ENCODE data around the gene IKZF2.

IKZF2 gene

DNA sequence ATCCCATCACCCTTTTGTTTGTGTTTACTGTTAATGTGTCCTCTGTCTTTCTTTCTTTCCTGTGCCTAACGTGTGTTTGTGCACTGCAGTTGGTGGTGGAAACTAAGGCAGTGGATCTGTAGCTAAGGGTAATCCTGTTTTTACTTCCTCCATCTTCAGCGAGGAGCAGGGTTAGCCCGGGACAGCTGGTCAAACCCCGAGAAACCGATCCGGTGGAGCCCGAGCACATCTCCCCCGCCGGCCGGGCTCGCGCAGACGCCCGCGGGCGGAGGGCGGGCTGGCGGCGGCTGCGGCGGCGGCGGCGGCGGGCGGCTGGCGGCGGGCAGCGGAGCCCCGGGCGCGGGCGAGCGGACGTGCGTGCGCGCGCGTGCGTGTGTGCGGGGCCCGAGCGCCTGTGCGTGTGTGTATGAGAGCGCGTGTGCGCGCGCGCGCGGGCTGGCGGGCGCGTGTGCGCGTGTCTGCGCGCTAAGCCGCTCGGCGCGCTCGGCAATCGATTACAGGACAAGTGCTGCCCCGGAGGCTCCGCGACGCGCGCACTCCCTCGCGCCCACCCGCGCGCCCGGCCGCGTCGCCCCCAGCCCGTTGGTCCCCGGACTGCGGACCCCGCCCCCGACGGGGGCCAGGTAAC, at the start of gene IKZF2:
IKZF2 (minus strand) TSS at position 176 of the 628 bp plus-strand sequence. CDS start 2,983 bp downstream, outside the sequence.
- peak; percentile 71 to 75 for DNase-seq

DNA sequence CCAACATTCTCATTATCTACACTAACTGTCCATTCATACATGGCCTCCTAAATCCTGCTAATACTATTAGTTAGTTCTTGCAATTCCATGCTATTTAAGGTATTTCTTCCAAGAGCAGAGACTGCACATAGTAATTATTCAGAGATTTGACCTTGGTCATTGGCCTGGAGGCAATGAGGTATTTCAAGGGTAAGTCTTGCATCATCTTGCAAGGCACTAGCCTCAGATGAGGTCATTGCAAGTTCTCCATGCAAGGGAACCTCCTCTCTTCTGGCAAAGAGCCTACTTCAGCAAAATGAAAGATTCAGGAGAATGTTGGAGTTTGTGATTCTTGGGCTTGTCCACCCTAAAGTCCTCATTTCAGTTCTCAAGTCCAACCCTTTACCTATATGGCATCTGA, 48.5 kb upstream of the IKZF2 start:
- DNase-seq, result no peak

- DNase-seq, result no peak
Observed at GRCh38 chr2:213189001-213189899, 37.8 kb upstream of the IKZF2 start.

DNA sequence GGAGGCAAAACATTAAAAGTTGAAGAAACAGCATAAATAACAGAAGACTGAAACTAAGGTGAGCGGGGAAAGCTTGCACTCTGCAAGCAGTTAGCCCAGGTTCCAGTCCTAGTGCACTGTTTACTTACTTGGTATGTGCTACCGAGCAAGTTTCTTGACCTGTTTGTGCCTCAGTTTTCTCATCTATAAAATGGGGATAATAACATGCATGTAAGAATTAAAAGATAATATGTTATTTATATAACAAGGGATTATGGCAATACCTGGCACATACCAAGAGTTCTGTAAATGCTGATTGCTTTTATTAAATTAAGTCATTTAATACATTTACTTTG, 37.1 kb upstream of the IKZF2 start:
- DNase-seq, result no peak

GRCh38 chr2:213187833-213188532, 36.6 kb upstream of the IKZF2 start:
- DNase-seq, result no peak

GRCh38 chr2:213187386-213187785, 36.0 kb upstream of the IKZF2 start:
- DNase-seq, result no peak

GRCh38 chr2:213185147-213185822, 33.9 kb upstream of the IKZF2 start:
- no peak for DNase-seq

DNA sequence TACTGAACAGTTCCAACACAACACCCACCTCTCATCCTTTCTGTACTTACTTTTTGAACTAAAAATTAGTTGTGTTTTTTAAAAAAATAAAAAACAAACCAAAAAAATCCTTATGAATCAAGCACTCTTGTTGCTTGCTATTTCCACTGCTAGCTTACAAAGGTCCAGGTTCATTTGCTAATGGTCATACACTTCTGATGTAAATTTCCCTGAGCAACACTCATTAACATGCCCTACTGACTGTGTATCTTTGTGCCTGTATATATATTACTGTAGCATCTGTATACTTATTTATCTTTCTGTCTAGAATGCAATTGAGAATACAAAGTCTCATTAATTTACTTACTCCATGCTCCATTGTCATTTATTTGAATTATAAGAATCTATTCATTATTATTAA, 30.3 kb upstream of the IKZF2 start:
- no peak for DNase-seq

DNA sequence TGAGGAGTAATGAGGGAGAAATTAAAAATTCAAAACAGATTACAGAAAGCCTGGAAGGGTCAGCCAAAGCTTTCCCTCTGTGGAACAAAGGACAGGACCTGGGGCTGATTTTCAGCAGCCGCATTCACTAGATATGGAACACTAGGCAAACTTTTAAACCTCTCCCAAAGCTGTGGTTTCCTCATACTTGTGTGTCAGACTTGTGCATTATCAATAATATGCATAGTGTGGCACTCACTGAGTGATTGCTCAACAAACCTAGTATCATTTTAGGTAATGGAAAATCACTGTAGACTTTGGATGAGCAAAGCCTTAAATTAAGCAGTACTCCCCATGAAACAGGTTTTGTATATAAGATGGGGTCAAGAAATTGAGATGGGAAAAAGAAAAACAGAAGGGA, 26.3 kb upstream of the IKZF2 start:
- DNase-seq, result no peak

DNA sequence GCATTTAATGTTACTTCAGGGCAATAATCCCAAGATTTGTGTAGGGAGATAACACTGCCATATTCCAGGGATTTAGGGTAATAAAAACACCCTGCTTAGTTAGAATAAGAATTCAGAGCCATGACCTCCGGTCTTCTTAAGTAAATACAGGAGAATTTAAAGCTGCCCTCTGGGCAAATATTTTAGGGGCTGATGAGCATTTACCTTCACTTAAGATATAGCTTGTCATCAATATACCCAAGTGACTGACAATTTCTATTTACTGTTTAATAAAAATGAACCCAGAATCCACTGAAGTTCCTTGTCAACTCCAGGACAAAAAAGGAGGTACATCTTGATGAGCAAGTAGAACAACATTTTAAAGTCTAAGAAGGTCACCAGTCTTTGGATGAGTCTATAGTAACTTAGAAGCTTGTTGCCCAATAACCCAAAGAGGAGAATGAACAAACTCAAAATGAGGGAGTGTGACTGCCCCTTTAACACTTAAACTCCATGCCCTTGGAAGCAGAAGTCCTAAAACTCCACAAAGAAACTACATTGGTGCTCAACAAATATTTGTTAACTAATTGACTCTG, 24.3 kb upstream of the IKZF2 start:
- no peak for DNase-seq

- DNase-seq, result no peak
Observed at GRCh38 chr2:213172641-213173040, 21.2 kb upstream of the IKZF2 start.

DNA sequence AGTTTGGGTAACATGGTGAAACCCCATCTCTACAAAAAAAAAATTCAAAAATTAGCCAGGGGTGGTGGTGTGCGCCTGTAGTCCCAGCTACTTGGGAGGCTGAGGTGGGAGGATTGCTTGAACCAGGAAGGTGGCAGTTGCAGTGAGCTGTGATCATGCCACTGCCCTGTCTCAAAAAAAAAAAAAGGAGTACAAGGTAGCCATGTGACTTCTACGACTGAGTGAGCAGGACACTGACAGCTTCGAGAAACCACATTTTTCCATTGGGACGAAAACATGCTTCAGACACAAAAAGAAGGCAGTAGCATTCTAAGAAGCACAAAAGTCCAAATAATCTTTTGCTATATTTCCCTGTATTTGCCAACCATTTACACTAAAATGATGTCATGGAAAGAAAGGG, 19.7 kb upstream of the IKZF2 start:
- no peak for DNase-seq

DNA sequence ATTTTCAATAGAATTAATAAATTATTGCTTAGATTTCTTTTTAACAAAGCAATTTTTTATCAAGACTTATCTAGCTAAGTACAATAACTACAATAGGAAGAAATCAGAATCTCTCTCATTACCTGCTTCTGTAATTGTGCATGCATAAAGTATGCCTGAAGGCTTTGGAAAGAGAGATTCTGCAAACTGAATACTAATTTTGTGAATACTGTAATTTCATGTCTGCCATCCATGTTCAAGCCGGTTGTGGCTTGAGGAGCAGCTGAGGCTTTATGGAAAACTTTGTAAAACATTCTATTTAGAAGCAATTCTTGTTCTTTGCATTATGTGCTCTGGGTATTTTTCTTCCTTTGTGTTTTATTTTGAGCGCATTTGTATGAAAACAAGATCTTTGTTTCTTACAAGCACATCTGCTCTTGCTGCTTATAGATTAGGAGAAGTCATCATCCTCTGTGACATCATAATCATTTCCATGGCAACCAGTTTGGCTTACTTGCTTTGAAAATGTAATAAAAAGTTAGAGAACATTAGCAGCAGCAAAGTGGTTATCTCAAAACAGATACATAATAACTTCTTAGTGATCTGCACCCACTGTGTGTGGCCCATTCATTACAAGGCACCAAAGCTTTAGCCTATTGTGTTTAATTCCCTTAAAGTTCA, 16.0 kb upstream of the IKZF2 start:
- DNase-seq, result no peak

DNA sequence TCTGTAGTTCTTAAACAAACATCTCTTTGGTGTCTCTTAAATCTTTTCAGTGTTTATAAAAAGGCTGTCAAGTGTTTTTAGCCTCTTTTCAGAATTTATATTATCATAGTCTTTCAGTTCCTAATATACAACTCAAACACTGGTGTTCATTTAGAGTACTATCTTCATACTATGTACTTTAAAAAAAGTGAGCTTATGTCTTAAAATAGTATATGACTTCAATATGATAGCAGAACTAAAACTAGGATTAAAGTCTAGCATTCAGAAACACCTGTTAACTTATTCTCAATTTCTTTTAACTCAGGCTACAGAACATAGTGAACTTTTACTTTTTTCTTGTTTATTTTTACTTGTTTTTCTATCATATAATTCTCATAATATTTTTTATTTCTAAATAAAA, 14.7 kb upstream of the IKZF2 start:
- DNase-seq, result no peak

DNA sequence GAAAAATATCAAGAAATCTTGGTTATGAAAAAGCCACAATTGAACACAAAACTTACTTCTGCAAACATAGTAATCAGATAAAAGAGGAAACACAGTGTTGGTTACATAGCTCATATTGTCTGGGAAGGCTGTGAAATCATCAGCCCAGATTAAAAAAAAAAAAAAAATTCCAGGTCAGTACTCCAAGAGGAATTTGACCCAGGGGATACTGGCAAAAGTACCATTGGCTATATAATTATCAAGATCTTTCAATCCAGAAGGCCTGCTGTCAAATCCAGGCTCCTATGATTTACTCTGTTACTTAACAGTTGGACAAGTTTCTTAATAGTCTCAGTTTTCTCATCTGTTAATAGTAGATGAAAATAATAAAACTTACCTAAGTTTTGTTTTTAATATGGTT, 12.9 kb upstream of the IKZF2 start:
- DNase-seq, result peak in 1 of 2 donors; percentile 22

- no peak for DNase-seq
Observed at GRCh38 chr2:213162516-213163118, 11.2 kb upstream of the IKZF2 start.

- DNase-seq, result no peak
Observed at GRCh38 chr2:213161759-213162515, 10.5 kb upstream of the IKZF2 start.

- DNase-seq, result no peak
Observed at GRCh38 chr2:213159768-213160167, 8.4 kb upstream of the IKZF2 start.

GRCh38 chr2:213157242-213157641, 5.8 kb upstream of the IKZF2 start:
- no peak for DNase-seq

DNA sequence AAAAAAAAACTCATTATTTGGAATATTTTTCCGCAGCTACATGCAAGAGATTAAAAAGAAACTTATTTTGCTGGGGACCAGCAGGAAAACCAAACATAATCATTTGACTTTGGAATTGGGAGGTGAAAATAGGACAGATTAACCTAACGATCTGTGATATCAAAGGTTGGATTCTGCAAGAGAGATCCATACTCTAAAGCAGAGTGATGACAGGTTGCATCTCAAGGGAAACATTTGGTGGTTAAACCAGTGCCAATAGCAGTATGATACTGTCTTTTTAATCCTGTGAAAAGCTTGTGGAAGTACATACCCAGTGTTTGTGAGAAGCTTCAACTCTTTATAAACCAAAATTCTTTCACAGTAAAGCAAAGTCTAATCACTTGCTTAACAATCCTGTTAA, 5.3 kb upstream of the IKZF2 start:
- no peak for DNase-seq

- DNase-seq, result no peak
Observed at GRCh38 chr2:213152888-213153287, 1.5 kb upstream of the IKZF2 start.
